HG03565 (cell line): ENCODE data around the gene CORO7.
"Not testable (repeated sequence)": the region's sequence is repeated elsewhere in the genome, so short reads cannot be mapped to it uniquely, and the experiment has no call there.

ENCODE experiments used
- ATAC-seq: cut with Tn5 transposase; IDR thresholded peaks from one replicate; pipeline ENCODE4 v1.9.1; 2021; ENCODE audit warnings: mild to moderate bottlenecking, moderate library complexity; ENCODE audit not compliant: unreplicated experiment

CORO7 gene

DNA sequence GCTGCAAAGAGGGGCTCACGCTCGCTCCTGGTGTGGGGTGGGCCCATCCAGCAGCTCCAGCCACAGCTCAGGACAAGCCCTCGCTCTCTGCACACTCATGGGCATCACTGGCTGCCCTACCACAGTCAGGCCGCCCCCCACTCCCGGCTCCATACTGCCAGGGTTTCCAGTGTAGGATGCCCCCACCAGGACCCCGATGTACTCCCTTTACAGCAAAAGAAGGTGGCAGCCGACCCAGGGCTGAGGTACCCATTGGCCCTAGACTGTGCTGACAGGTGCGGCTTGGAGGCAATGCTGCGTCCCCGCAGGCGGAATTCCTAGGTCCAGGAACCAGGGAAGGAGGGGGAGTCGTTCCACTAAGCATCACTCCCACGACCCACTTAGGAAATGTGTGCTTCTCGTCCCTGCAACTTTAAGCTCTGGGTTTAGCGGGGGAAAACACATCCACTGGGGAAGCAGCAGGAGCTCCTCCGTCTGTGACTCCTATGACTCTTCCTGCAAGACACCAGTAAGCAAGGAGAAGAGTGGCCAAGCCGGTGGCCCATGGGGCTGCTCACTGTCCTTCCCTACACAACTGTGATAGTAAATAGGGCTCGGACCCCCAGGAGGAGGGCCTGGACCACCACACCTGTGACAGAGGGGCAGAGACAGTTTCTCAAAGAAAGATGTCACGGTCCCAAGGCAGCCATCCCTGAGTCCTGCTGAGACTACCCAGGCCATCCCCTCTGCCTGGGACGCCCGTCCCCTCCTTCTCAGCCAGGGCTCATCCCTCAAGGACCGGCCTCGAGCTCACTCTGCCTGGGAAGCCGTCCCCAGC is 13.1 kb downstream of the CORO7 start:
- no peak for ATAC-seq

DNA sequence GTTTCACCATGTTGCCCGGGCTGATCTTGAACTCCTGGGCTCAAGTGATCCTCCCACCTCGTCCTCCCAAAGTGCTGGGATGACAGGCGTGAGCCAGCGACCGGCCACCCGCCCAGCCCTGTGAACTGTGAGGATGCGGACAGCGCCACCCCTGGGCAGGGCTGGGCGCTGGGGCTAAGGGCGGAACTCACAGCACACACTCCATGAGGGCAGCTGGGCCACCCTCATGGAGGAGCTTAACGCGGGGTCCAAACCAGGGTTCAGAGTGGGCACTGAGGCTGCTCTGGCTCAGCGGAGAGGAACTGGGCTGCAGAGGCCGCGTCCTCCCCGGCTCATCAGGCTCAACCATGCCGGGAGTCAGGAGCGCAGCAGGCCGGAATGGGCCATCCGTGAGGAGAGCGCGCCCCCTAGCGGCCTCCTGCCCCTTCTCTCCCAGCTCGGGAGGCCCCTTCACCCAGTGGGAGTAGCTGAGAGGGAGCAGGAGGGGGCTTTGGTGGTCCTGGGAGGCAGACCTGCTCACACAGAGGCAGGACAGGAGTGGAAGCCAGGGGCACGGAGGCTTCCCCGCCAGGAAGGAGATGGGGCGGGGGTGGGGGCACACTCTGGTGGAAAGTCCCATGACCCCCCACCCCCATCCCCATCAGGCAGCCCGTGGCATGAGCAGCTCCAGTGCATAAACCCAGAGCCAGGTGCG is 13.8 kb downstream of the CORO7 start:
- no peak for ATAC-seq

- no peak for ATAC-seq
Measured at GRCh38 chr16:4401510-4401909, 14.9 kb downstream of the CORO7 start.

GRCh38 chr16:4401094-4401501 is 15.3 kb downstream of the CORO7 start:
- no peak for ATAC-seq

DNA sequence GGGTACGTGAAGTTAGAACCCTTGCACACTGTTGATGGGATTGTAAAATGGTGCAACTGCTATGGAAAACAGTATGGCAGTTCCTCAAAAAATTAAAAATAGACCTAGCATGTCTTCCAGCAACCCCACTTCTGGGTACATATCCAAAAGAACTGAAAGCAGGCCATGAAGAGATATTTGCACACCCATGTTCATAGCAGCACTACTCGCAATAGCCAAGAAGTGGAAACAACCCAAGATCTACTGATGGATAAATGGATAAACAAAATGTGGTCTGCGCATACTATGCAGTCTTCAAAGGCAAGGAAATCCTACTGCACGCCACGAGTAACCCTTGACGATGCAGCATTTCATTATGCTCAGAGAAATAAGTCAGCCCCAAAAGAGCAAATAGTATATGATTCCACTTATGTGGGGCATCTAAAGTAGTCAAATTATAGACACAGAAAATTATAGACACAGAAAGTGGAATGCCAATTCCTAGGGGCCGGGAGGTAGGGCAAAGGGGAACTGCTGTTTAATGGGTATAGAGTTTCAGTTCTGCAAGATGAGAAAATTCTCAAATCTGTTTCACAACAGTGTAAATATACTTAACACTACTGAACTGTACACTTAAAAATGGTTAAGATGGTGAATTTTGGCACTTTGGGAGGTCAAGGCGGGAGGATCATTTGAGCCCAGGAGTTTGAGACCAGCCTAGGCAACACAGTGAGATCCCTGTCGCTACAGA is 17.2 kb downstream of the CORO7 start:
- no peak for ATAC-seq

- ATAC-seq: no peak
Measured at GRCh38 chr16:4395055-4395726, 21.2 kb downstream of the CORO7 start.

DNA sequence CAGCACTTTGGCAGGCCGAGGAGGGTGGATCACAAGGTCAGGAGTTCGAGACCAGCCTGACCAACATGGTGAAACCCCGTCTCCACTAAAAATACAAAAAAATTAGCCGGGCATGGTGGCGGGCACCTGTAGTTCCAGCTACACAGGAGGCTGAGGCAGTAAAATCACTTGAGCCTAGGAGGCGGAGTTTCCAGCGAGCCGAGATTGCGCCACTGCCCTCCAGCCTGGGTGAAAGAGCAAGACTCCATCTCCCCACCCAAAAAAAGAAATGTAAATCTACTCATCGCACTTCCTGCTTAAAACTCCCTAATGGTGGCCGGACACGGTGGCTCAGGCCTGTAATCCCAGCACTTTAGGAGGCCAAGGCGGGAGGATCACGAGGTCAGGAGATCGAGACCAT is 22.5 kb downstream of the CORO7 start:
- ATAC-seq: not testable (repeated sequence)

GRCh38 chr16:4393240-4393600 is 23.2 kb downstream of the CORO7 start:
- ATAC-seq: no peak

DNA sequence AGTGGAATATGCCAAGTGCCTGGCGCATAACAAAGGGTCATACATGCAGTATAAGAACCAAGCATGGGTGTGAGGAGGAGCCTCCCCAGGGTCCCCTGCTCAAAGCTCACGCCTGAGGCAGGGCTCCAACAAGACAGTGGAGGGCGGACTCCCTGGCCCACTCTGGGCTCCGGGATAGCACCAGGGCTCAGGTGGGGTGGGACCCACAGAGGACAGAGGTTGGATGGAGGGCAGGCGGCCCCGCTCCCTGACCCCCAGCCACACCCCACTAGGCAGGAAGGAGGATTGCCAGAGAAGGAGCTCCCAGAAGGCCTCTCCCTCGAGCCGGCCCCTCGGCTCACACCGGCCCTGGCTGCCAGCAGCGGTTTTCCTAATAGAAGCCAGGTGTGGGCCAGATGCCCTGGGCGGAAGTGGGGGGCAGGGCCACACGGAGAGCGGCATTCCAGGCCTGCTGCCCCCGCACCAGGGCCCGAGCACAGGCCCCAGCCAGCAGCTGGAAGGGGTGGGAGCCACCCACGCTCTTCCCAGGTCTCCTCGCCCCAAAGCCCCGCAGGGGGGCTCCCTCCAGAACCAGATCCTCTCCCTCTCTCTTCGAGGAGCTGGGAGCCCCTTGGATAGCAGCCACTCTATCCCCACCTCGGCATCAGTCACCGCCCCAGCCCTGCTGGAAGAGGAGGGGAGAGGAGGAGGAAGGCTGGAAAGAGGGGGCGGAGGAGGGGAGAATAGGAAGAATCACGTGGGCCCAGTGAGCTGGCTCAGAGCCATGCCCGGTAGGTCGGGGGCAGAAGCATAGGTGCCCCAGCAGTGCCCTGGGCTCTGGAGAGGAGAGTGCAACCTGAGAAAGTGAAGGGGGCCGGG is 23.8 kb downstream of the CORO7 start:
- ATAC-seq: no peak

- no peak for ATAC-seq
Measured at GRCh38 chr16:4391631-4392381, 24.6 kb downstream of the CORO7 start.

- no peak for ATAC-seq
Measured at GRCh38 chr16:4390266-4391260, 25.8 kb downstream of the CORO7 start.

GRCh38 chr16:4389051-4389955 is 27.1 kb downstream of the CORO7 start:
- no peak for ATAC-seq

- no peak for ATAC-seq
Measured at GRCh38 chr16:4388271-4389021, 27.9 kb downstream of the CORO7 start.

GRCh38 chr16:4387781-4388180 is 28.6 kb downstream of the CORO7 start:
- ATAC-seq: no peak

DNA sequence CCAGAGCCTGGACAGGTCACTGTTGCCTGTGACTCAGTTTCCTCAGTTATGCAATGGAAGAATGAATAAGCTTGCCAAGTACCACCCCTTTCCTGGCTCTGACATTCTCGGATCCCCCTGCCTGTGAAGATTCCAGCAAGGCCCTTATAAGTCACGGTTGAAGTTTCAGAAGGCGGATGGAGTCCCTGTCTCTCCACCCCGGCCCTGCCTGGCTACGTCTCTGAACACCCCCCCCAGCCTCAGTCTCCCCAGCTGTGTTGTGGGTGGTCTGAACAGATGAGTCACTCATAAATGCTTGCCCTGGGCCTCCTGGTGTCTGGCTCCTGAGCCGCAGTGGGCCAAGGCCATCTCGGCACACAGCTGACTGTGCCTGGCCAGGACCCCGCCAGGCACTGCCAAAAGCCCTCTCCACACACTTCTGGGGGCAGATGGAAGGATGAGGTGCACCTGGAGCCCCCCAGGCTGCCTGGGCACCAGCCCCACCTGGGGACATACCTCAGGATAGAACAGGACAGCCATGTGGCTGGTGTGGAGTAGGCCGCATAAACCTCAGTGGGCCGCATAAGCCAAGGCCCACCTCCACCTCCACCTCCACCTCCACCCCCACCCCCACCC is 29.3 kb downstream of the CORO7 start:
- ATAC-seq: no peak

- no peak for ATAC-seq
Measured at GRCh38 chr16:4386451-4386805, 30.0 kb downstream of the CORO7 start.
